Inflammatory macrophage (primary cell): ENCODE measurements around the gene PIGQ.
A peak's percentile ranks its signal among the peaks of the same experiment; 100 is the strongest.

ENCODE experiments used
- DNase-seq, 2 donors: peaks; one replicate each; pipeline ENCODE4 v3.0.0-alpha.2; 2020 to 2022

The PIGQ gene

DNA sequence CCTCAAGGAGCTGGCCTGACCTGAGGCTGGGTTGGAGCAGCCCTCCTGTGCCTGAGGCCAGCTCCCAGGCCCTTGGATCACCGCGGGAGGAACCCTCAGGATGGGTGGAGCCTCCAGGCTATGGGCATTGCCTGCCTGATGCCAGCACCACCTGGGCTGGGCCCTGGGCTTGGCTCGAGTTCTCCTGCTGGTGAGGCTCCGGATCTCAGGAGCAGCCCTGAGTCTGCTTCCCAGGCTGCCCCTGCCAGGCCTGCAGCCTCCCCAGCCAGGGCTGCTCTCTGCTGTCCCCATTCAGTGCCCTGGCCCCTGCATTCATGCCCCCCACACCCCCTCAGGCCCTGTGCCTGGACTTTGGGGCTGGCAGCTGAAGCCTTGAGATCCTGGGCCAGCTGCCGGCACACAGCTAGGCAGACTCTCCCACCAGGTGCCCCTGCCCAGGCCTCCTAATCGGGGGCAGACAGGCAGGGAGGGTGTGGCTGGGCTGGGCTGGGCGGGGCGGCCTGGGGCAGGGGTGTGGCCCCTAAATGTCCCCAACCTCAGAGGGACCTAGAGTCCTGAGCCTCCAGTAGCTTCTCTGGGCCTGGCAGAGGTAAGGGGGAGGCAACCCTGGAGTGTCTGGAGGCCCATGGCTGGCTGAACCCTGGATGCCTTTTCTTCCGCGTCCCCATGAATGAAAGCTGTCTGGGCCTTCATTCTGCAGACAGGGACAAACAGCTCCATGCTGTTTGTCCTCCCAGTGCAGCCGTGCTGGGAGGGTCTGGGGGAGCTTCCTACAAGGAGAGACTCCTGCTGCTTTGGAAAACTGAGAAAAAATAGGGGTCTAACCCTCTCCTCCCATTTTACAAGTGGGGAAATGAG is 1.1 kb upstream of the PIGQ start:
- DNase-seq = no peak

DNA sequence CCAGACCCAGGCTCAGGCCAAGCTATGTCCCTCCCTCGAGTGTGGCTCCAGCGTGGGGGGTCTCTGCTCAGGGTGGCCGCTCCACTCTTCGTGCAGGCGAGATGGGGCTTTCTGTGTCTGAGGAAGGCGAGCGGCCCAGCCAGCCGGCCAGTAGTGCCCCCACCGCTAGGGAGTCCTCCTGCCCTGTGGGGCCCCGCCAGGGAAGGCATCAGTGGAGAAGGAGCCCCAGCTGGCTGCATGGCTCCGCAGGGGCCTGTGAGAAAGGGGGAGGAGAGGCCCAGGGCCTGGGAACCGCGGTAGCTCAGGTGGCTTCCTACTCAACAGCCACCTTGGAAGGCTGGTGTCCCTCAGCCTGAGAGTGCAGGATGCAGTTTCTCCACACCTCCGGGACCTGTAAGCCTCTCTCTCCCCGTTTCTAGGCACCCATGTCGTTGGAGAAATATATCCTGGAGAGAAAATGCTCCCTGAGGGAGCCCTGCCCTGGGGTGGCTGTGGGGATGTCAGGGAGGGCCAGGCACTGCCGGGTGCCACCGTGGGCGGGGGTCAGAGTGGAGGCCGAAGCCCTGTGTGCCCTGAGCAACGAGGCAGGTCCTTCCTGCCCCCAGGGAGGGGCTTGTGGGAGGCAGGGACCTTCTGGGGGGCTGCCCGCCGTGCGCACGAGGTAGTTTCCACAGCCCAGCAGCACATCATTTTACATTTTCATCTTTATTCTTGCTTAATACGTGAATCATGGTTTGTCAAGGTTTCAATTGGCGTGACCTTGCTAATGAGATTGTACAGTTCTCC is 3.3 kb downstream of the PIGQ start:
- no peak for DNase-seq

DNA sequence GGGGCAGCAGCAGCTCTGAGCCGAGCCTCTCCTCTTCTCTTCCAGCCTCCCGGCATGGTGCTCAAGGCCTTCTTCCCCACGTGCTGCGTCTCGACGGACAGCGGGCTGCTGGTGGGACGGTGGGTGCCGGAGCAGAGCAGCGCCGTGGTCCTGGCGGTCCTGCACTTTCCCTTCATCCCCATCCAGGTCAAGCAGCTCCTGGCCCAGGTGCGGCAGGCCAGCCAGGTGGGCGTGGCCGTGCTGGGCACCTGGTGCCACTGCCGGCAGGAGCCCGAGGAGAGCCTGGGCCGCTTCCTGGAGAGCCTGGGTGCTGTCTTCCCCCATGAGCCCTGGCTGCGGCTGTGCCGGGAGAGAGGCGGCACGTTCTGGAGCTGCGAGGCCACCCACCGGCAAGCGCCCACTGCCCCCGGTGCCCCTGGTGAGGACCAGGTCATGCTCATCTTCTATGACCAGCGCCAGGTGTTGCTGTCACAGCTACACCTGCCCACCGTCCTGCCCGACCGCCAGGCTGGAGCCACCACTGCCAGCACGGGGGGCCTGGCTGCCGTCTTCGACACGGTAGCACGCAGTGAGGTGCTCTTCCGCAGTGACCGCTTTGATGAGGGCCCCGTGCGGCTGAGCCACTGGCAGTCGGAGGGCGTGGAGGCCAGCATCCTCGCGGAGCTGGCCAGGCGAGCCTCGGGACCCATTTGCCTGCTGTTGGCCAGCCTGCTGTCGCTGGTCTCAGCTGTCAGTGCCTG is 4.4 kb downstream of the PIGQ start:
- no peak for DNase-seq

DNA sequence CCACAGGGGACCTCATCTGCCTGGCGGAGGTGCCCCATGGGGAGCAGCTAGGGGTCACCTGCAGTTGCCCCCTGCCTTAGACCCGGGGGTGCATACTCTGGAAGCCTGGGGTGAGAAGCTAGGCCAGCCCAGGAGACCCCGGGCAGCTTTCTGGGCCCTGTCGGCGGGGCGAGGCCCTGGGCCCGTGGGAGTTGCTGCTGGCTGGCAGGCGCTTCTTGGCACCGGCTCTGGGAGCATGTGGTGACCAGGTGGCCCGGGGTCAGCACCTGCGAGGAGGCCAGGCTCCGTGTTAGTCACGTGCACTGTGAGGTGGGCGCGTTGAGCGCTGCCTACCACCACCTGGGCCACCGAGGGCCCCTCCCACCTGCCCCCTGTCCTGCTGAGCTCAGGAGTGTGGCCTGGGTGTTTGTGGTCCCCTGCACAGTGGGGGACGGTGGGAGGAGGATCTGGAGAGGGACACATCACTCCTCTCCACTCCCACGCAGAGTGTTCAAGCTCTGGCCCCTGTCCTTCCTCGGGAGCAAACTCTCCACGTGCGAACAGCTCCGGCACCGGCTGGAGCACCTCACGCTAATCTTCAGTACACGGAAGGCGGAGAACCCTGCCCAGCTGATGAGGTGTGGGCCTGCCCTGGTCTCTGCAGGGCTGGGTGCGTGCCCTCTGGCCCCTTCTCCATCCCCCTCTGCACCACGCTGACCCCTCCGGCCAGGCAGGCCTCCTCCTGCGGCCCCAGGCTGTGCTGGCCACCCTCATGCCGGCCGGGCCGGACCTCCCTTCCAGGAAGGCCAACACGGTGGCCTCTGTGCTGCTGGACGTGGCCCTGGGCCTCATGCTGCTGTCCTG is 5.8 kb downstream of the PIGQ start:
- no peak for DNase-seq

DNA sequence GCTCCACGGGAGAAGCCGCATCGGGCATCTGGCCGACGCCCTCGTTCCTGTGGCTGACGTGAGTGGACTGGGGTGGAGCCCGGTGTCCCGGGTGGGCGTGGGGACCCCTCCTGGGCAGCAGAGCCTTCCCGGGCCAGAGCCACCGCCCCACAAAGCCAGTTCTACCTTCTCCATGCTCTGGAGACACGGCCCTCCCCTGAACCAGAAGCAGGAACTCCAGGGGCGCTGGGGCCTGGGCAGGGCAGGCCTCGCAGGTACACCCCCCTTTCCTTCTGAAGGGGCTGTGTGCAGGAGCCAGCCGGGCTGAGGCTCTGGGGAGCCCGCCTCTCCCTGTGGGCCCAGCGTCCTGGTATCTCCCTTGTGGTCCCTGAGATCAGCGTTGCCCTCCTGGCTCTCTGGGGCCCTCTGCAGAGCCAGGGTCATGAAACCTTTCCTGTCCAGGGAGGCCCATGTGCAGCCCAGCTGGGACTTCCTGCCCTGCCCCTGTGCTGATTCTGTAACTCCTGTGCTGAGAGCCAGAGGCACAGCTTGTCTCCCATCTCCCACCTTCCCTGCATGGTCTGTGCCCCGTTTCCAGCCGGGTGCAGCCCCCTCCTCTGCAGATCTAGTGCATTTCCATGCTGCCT is 6.5 kb downstream of the PIGQ start:
- DNase-seq = no peak

DNA sequence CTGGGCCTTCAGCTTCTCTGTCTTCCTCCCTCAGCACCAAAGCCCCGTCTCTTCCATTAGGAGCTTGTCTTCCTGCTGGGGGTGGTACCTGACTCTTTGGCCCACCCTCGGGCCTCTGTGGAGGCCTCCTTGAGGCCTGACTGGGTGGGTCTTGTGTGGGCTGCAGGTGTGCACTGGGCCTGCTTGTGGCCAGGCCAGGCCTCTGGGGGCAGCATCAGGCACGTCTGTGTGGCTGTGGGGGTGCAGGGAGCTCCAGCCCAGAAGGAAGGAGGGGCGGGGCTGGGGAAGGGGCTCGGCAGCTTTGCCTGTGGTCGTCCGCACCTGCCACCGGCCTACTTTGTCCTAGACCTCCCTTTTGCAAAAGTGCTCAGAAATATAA is 7.0 kb downstream of the PIGQ start:
- DNase-seq = no peak

DNA sequence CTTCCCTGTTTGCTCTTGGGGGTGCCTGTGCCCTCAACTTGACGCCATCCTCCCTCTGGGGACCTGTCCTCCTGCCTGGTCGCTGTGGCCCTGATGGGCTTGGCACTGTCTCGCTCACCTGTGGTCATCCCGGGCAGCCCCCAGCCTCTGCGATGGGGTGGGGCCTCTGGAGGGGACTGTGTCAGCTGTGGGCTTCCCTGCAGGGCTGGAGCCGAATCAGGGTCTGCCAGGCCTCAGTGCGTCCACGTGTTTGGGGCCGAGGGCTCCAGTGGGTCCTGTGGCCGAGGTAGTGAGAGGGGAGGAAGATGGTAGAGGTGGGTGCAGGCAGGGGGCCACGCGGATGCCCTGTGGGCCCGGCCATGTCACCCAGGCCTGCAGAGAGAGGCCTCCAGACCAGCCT is 8.0 kb downstream of the PIGQ start:
- no peak for DNase-seq

DNA sequence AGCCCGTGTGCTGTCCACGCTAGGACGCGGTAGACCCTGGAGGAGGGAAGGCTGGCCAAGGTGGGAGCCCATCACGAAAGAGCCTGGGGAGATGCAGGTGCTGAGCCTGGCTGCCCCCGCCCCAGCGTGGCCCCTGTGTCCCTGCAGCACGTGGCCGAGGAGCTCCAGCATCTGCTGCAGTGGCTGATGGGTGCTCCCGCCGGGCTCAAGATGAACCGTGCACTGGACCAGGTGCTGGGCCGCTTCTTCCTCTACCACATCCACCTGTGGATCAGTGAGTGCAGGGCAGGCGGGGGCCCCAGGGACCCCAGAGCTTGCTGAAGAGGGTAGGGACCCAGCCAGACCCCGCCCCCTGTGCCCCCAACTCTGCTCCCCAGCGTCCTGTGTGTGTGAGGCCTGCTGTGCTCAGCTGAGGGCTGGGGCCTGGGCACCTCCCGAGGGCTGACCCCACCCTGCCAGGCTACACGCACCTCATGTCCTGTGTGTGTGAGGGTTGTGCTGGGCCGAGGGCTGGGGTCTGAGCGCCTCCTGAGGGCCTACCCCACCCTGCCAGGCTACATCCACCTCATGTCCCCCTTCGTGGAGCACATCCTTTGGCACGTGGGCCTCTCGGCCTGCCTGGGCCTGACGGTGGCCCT is 8.6 kb downstream of the PIGQ start:
- DNase-seq = no peak

DNA sequence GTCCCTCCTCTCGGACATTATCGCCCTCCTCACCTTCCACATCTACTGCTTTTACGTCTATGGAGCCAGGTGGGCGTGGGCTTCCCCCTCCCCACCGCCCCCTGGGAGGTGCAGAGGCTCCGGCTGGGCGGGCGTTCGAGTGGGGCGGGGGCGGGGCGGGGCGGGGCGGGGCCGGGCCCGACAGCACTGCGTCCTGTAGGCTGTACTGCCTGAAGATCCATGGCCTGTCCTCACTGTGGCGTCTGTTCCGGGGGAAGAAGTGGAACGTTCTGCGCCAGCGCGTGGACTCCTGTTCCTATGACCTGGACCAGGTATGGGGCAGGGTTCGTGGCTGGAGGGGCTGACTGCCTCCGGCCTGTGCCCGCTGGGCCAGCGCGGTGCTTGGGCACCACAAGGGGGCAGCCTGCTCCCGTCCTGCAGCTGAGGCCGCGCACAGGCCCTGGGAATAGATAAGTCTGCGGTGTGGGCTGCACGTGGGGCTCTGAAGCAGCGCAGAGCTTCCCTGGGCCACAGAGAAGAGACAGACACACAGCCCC is 9.2 kb downstream of the PIGQ start:
- peak; percentile 72 to 83 for DNase-seq

DNA sequence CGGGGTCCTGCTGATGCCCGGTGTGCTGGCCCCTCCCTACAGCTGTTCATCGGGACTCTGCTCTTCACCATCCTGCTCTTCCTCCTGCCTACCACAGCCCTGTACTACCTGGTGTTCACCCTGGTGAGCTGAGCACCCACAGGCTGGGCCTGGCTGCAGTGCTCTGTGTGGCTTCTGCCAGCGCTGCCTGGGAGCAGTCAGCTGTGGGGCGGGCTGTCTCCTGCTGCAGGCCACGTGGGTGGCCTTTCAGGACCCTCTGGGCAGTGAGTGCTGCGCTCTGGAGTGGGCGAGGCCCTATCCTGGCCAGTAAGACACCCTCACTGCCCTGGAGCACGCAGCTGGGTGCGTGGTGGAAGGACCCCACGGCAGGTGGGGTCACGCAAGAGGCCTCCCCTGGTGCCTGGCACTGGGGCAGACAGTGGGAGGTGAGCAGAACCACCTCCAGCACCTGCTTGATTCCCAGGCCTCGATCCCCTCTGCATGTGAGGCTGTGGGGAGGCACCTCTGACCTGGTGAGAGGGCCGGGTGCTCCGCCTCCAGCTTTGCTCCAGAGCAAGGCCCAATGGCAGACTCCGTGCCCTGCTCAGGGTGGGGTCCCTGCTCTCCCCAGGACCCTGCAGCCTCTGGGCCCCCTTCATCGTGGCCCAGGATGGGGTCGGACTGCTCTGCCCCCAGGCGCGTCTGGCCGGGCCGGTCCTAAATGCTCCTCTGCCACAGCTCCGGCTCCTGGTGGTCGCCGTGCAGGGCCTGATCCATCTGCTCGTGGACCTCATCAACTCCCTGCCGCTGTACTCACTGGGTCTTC is 10.6 kb downstream of the PIGQ start:
- DNase-seq = no peak

DNA sequence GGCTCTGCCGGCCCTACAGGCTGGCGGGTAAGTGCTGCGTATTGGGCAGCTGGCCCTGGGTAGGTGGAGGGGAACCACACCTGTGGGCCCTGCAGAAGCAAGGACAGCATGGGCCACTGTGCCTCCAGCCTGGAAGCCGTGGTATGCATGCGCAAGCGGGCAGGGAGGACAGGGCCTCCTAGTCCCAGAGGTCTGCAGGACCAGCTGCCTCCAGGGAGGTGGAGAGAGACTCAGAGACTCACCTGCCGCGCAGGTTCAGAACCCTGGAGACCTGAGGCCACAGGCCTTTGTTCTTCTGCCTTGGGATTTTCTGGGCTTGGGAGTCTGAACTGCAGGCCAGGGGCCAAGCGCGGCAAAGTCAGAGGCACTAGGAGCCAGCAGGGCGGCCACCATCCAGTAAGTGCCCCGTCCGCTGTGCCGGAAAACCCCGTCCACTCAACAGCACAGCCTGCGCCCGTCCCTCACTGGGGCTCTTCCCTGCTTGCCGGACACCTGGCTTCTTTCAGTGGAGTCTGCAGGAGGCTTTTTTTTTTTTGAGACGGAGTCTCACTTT is 11.3 kb downstream of the PIGQ start:
- DNase-seq = no peak

DNA sequence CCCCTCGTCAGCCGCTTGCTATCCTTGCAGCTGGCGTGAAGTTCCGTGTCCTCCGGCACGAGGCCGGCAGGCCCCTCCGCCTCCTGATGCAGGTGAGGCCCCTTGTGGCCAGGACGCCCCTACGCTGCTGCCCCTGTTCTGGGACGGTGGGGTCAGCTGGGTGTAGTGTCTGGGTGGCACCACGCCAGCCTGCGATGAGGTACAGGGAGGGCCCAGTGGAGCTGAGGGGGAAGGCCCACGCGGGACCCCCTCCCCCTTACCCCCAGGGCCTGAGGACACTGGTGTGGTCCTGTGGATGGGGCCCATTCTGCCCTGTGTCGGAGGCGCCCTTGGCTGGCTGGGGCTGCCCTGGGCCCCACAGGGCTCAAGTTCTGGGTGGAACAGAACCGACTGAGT is 12.4 kb downstream of the PIGQ start:
- no peak for DNase-seq

DNA sequence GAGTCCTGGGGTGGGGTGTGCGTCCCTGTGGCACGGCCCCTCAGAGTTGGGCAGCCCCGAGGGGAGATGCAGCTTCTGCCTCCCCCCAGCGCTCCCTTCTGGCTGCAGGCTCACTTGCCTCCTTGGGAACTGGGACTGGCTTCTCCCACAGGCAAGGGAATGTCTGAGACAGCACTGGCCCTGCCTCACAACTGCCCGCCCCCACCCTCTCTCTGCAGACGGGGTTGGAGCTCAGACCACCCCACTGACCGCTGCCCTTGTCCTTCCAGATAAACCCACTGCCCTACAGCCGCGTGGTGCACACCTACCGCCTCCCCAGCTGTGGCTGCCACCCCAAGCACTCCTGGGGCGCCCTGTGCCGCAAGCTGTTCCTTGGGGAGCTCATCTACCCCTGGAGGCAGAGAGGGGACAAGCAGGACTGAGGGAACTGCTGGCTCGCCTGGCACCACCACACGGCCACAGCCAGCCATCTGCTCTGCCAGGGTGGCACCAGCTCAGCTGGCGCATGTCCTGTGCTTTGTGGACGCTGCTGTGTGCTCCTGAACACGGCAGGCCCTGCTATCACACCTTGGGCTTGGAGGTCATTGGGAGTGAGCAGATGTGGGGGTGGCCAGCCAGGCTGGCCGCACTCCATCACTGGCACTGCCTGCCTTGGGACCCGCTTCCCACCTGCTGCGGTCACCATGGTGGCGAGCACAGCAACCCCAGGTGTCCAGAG is 13.0 kb downstream of the PIGQ start:
- no peak for DNase-seq

DNA sequence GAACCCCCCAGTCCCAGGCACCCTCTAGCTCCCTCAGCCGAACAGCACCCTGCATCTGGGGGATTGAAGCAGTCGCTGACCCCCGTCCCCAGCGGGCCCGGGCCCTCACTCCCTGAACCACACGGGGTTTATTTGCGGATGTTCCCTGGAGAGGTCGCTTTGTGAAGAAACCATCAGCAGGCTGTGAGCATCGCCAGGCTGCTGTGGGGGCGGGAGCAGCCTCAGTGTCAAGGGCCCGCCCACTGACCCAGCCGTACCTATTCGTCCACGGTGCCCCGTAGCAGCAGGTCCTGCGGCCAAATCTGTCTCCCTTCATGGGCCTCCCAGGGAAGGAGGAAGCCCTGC is 13.7 kb downstream of the PIGQ start:
- no peak for DNase-seq

DNA sequence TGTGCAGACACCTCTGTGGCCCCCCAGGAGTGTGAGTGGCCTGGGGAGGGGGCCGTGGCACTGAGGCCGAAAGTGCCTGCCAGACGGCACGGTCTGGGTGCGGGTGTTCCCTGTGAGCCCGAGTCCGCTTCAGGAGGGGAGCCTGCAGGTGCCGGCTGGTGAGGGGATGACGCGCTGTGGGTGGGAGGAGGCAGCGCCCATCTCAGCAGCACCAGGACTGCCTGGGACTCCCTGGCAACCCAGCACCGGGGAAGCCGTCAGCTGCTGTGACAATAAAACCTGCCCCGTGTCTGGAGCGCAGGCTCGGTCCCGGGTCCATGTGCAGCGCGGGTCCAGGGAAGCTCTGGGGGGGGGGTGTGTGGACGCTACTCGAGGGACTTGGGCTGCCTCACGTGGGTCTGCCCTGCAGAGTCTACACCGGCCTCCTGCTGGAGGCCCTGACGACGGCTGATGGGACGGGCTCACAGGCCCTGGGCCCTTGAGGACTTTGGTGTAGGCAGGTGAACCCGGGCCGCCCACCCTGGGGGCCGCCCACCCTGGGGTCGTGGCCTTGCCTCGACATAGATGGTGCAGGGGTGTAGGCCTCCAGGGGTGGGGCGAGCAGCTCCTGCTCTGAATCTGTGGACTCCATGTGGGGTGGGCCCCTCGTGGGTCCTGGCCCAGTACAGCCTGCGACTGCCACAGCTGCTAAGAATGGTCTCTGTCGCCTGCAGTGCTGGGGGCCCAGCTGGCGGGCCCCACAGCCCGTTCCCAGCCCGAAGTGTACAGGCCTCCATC is 14.2 kb downstream of the PIGQ start:
- no peak for DNase-seq

DNA sequence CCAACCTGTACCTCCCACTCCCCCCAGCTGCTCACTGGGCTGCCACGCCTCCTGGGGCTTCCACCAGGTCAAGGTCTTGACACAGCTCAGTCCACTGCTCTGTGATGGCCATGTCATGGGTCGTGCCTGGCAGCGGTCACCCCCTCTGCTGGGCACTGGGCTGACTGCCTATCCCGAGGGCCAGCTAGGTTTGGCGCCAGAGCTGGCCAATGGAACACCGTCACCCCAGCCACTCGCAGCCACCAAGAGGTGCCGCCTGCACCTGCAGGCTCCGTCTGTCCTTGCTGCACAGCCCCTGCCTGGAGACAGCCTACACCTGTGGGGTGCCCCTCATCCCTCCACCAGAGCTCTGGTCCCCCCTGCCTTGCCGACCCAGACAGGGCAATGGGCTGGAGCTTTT is 15.6 kb downstream of the PIGQ start:
- DNase-seq = no peak

DNA sequence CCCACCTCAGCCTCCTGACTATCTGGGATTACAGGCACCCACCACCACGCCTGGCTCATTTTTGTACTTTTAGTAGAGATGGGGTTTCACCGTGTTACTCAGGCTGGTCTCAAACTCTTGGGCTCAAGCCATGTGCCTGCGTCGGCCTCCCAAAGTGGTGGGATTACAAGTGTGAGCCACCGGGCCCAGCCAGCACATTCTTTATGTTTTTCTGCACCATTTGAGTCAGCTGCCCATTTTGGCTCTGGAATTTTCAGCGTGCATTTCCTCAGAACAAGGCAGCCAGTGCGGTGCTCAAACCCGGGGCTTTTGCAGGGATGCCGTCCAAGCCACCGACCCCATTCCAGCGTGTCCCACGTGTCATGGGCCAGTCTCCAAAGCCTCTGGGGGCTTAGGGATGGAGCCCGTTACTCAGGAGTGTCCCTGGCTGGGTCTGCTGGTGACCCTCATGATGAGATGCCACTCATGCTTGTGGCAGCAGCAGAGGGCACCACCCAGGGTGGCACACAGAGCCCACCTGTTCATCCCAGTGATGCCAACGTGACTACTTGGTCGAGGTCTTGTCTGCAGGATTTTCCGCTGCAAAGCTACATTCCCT is 16.4 kb downstream of the PIGQ start:
- no peak for DNase-seq
